OCI-LY3 (cell line): ENCODE data around the gene MET.

ENCODE experiments used
- CTCF ChIP-seq: fragments of 200-600, 300-600 bp; sonication (generic); IDR thresholded peaks from 2 replicates; pipeline ENCODE4 v1.5.1; 2014; ENCODE audit warnings: antibody characterized with exemption, low read length, low read depth
- EZH2phosphoT487 ChIP-seq: fragments of 200-600 bp; shearing (Covaris generic); IDR thresholded peaks from 2 replicates; pipeline ENCODE4 v1.6.1; 2018; ENCODE audit warnings: antibody characterized with exemption, mixed run types, low read depth

- TF ChIP-seq CTCF (no peak), EZH2phosphoT487 (no peak)
Measured at GRCh38 chr7:116707289-116707688, 35.3 kb downstream of the MET start.
